Heart right ventricle (tissue), 16 donors: ENCODE results near the gene XRCC4. TPM values are rescaled to one million over a fixed set of nuclear protein-coding genes. Genes with fewer than 3 reads are reported as not detected.
"Not testable (repeated sequence)": the region's sequence is repeated elsewhere in the genome, so short reads cannot be mapped to it uniquely, and the experiment has no call there.

Experiments
- ATAC-seq, 8 donors: fragments of 200-7000 bp; cut with Tn5 transposase; one replicate each; pipeline ENCODE4 v1.9.1; 2020; ENCODE audit warnings: mild to moderate bottlenecking in 8 of 8, moderate library complexity in 8 of 8, moderate number of reproducible peaks in 1 of 8
- DNase-seq, 2 donors: peaks; one replicate each; pipeline ENCODE4 v3.0.0-alpha.2; 2020
- H3K27ac ChIP-seq, 10 donors: fragments of 200-600 bp; sonication (generic) in 2 of 10; one replicate each; pipeline versions ENCODE4 v1.5.0 to v1.8.0; 2020 to 2022; ENCODE audit warnings: mild to moderate bottlenecking in 3 of 10
- H3K27me3 ChIP-seq, 7 donors: fragments of 200-600 bp; one replicate each; pipeline ENCODE4 v1.8.0; 2021 to 2022; ENCODE audit warnings: mild to moderate bottlenecking in 2 of 7
- H3K36me3 ChIP-seq, 9 donors: fragments of 200-600 bp; sonication (generic) in 1 of 9; one replicate each; pipeline versions ENCODE4 v1.5.0 to v1.8.0; 2020 to 2022; ENCODE audit warnings: mild to moderate bottlenecking in 2 of 9
- H3K4me1 ChIP-seq, 9 donors: fragments of 200-600 bp; sonication (generic) in 1 of 9; one replicate each; pipeline versions ENCODE4 v1.5.0 to v1.8.0; 2020 to 2022; ENCODE audit warnings: mild to moderate bottlenecking in 4 of 9
- H3K4me3 ChIP-seq, 10 donors: fragments of 200-600 bp; sonication (generic) in 2 of 10; one replicate each; pipeline versions ENCODE4 v1.5.0 to v1.8.0; 2020 to 2022; ENCODE audit warnings: mild to moderate bottlenecking in 7 of 10, moderate library complexity in 2 of 10
- H3K9me3 ChIP-seq, 11 donors: fragments of 200-600 bp in 10 of 11; sonication (generic) in 2 of 11; one replicate each; pipeline versions ENCODE4 v1.5.0 to v1.8.0; 2013 to 2022; ENCODE audit warnings: mild to moderate bottlenecking in 2 of 11, control low read depth in 1 of 11, moderate library complexity in 1 of 11
- WGBS, 2 donors: extraction: QIAGEN DNeasy Blood & Tissue Kit; methylation state at CpG; one replicate each; pipeline ENCODE4 v1.1.7; 2013; ENCODE audit warnings: inconsistent platforms in 1 of 2; 5-methylcytosine and 5-hydroxymethylcytosine counted together
- intact Hi-C, 10 donors: fragments of 100-400 bp; cut with DNase I; formaldehyde crosslinking; loops; one replicate each; pipeline versions ENCODE4 v1.11.1 to v1.14.2; 2022
- polyA plus RNA-seq, 2 donors: library from polyadenylated mRNA; stranded (reverse); fragments of 200-250 nt; gene quantifications; one replicate each; pipeline ENCODE4 v1.2.3, GENCODE V29; 2013
- total RNA-seq, 10 donors: library from RNA; stranded (reverse); fragmentation: NEBNext Ultra II Directional in 3 of 10; extraction: Animal tissue kit (Norgen Biotek cat#: 25700) in 3 of 10; gene quantifications; one replicate each; pipeline versions ENCODE4 v1.2.1 to v1.2.4, GENCODE V29; 2021 to 2023
- TF ChIP-seq, protein P1 (sequence below), 9 donors: fragments of 200-600 bp; sonication (generic) in 2 of 9; IDR thresholded peaks; one replicate each; pipeline versions ENCODE4 v1.5.0 to v1.8.0; 2021 to 2022; ENCODE audit warnings: antibody characterized with exemption in 9 of 9, mild to moderate bottlenecking in 5 of 9, moderate library complexity in 1 of 9
- donor health status: Arrhythmogenic right ventricular cardiomyopathy.
- donor health status: ischemic (EF 13 %, LVEDD 7.1; RV severe dilation, severe dysfunction).
- donor health status: healthy with polysubstance abuse.
- donor health status: DM: no; HTN: yes; CAD: no.
- donor health status: DM: no; HTN: no; CAD: no.
- donor health status: ischemic (EF 25% LVEDD 6.9; RV normal size, moderate dysfunction).
- donor health status: ischemic (EF 25% LVEDD 5.7; RV mildly dilated, moderate dysfunction).
- donor health status: healthy.
- donor health status: DM: yes; HTN: yes; CAD: no.
- donor health status: Ischemic cardiomyopathy.
- donor health status: ischemic (EF 35%, LVEDD 5.7; RV mildly dilated, moderate dysfunction).
- donor health status: nonischemic (EF 11% LVEDD 7.7; RV severe dilation, severe dysfunction).
- donor health status: DM: yes; HTN: yes; CAD: no.
- donor health status: PGD.
- donor health status: ischemic (EF 29% LVEDD 5.4; RV normal size, mild dysfunction).
- donor health status: nonischemic (EF 23%, LVEDD 6.1; RV moderate dilation, normal function).

Gene XRCC4
- total and polyA plus RNA-seq, 12 donors = 3.6 to 14.4 (median 6.8) TPM

- Histone ChIP-seq H3K4me1 (no peaks in the 10 kb centered on the region), H3K27ac (no peak overlapping the region), H3K36me3 (no peaks in the 10 kb centered on the region), H3K9me3 (peaks cover 0 to 31% (median 8%) of the 10 kb centered on the region in 11 donors), H3K4me3 (no peak overlapping the region), H3K27me3 (no peaks in the 10 kb centered on the region)
- 84 to 87% methylated on average over 3 of the region's 3 CpGs for WGBS, 2 donors
- DNase-seq (no peak), ATAC-seq (no peak)
- intact Hi-C loops = no loop called here
- TF ChIP-seq, protein P1, sequence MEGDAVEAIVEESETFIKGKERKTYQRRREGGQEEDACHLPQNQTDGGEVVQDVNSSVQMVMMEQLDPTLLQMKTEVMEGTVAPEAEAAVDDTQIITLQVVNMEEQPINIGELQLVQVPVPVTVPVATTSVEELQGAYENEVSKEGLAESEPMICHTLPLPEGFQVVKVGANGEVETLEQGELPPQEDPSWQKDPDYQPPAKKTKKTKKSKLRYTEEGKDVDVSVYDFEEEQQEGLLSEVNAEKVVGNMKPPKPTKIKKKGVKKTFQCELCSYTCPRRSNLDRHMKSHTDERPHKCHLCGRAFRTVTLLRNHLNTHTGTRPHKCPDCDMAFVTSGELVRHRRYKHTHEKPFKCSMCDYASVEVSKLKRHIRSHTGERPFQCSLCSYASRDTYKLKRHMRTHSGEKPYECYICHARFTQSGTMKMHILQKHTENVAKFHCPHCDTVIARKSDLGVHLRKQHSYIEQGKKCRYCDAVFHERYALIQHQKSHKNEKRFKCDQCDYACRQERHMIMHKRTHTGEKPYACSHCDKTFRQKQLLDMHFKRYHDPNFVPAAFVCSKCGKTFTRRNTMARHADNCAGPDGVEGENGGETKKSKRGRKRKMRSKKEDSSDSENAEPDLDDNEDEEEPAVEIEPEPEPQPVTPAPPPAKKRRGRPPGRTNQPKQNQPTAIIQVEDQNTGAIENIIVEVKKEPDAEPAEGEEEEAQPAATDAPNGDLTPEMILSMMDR (IDR thresholded peaks at IDR 0.05) = no peak
These were observed 275.9 kb downstream of the XRCC4 start for GRCh38 chr5:83353231-83353630.

GRCh38 chr5:83353774-83354173, 276.4 kb downstream of the XRCC4 start:
- ATAC-seq (no peak), DNase-seq (no peak)
- intact Hi-C loops = no loop called here
- H3K36me3 ChIP-seq = no peaks in the 10 kb centered on the region
- WGBS, 2 donors = 94 to 98% methylated on average over 1 of the region's 1 CpG
- H3K9me3 ChIP-seq = peaks cover 0 to 25% (median 2%) of the 10 kb centered on the region in 11 donors
- H3K27me3 ChIP-seq = no peaks in the 10 kb centered on the region
- no peaks in the 10 kb centered on the region for H3K4me1 ChIP-seq
- no peak overlapping the region for H3K27ac ChIP-seq
- TF ChIP-seq, protein P1 (IDR thresholded peaks at IDR 0.05) = no peak
- no peak overlapping the region for H3K4me3 ChIP-seq

- ATAC-seq (no peak), DNase-seq (no peak)
- H3K27me3 ChIP-seq = no peaks in the 10 kb centered on the region
- intact Hi-C loops = no loop called here
- no peaks in the 10 kb centered on the region for H3K4me1 ChIP-seq
- peaks cover 0 to 13% (median 0%) of the 10 kb centered on the region in 11 donors for H3K9me3 ChIP-seq
- no peak overlapping the region for H3K27ac ChIP-seq
- no peak overlapping the region for H3K4me3 ChIP-seq
- TF ChIP-seq, protein P1 (IDR thresholded peaks at IDR 0.05) = no peak
- 43 to 44% methylated on average over 2 of the region's 2 CpGs for WGBS, 2 donors
- no peaks in the 10 kb centered on the region for H3K36me3 ChIP-seq
These were observed 277.6 kb downstream of the XRCC4 start for GRCh38 chr5:83354958-83355357.

DNA sequence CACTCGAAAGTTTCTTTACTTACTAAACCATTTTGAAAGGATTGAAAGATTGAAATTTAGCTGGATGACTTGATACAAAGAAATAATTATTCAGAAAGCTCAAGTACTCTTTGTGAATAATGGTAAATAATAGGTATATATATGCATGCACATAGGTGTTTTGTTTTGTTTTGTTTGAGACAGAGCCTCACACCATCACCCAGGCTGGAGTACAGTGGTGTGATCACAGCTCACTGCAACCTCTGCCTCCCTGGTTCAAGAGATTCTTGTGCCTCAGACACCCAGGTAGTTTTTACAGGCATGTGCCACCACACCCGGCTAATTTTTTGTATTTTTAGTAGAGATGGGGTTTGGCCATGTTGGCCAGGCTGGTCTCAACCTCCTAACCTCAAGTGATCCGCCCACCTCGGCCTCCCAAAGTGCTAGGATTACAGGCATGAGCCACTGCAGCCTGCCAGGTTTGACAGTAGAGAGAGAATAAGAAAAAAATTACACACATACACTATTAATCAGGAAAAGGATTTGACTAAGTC, 278.2 kb downstream of the XRCC4 start:
- H3K27me3 ChIP-seq, H3K4me3 ChIP-seq, DNase-seq, ATAC-seq, H3K27ac ChIP-seq, H3K4me1 ChIP-seq, H3K36me3 ChIP-seq, intact Hi-C loops: not testable (repeated sequence)
- peaks cover 0 to 14% (median 4%) of the 10 kb centered on the region in 11 donors for H3K9me3 ChIP-seq
- WGBS, 2 donors = 85 to 86% methylated on average over 4 of the region's 4 CpGs

DNA sequence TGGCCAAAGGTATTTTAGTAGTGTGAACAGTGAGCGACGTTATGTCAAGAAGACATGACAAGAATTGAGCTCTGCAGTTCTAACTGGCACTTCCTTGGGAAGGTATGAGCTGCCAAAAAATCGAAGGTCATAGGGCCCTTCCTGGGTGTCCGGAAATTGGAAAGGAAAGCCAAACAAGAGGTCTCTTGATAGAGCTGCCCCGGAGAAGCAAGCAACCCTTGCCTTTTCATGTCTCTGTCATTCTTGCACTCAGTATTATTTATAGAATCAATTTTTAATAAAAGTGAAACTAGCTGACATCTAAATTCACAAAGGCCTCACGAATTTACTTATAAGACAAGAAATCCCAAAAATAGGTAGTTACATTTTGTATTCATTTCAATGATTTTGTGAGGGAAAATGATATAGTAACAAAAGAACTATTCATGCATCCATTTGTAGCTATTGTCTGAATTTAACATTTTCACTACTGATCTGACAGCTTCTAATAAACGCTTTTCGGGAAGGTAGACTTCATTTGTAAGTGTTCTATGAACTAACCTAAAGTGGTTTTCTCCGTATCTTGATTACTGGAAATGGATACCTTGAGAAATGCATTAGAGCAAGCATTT, 280.4 kb downstream of the XRCC4 start:
- peak in 1 of 8 donors; percentile 10 for ATAC-seq
- no peaks in the 10 kb centered on the region for H3K4me1 ChIP-seq
- no peaks in the 10 kb centered on the region for H3K36me3 ChIP-seq
- H3K27ac ChIP-seq = no peak overlapping the region
- H3K9me3 ChIP-seq = peaks cover 0 to 10% (median 6%) of the 10 kb centered on the region in 11 donors
- no peak for DNase-seq
- 73% methylated on average over 9 of the region's 9 CpGs for WGBS, 2 donors
- H3K27me3 ChIP-seq = no peaks in the 10 kb centered on the region
- H3K4me3 ChIP-seq = no peak overlapping the region
- TF ChIP-seq, protein P1 (IDR thresholded peaks at IDR 0.05) = no peak
- intact Hi-C loops = no loop called here
